Measurements from ENCODE around the gene CYP4Z1. TPM values are rescaled to one million over a fixed set of nuclear protein-coding genes. Genes with fewer than 3 reads are reported as not detected.

The CYP4Z1 gene
- polyA plus RNA-seq, 1 of the 3 experiments (the other 2 are of a cell fraction): not detected

Other genes starting within 250 kb of the CYP4Z1 start
- not detected in 2 replicates for gene CYP4A11, start 125.8 kb upstream of the CYP4Z1 start, polyA plus RNA-seq (2012; rRNA removed)
- gene CYP4X1, start 43.6 kb upstream of the CYP4Z1 start, polyA plus RNA-seq (2012; rRNA removed): 0.67 and 0.88 TPM in 2 replicates
- not detected in 2 replicates for gene CYP4A22, start 70.2 kb downstream of the CYP4Z1 start, polyA plus RNA-seq (2012; rRNA removed)
- not detected in 2 replicates for gene PDZK1IP1, start 122.8 kb downstream of the CYP4Z1 start, polyA plus RNA-seq (2012; rRNA removed)
- not detected in 2 replicates for gene TAL1, start 165.0 kb downstream of the CYP4Z1 start, polyA plus RNA-seq (2012; rRNA removed)
- gene STIL, start 246.9 kb downstream of the CYP4Z1 start, polyA plus RNA-seq (2012; rRNA removed): 4.9 and 5.8 TPM in 2 replicates